Activated CD8-positive, alpha-beta memory T cell treated with anti-CD3 and anti-CD28 coated beads for 1 hour (primary cell): ENCODE results near the gene EXOC7.
A peak's percentile ranks its signal among the peaks of the same experiment; 100 is the strongest.

Experiments used
- DNase-seq, 2 donors: peaks; one replicate each; pipeline ENCODE4 v3.0.0-alpha.2; 2020; ENCODE audit warnings: low read depth in 1 of 2; ENCODE audit errors: extremely low read depth in 1 of 2

Gene EXOC7, protein sequence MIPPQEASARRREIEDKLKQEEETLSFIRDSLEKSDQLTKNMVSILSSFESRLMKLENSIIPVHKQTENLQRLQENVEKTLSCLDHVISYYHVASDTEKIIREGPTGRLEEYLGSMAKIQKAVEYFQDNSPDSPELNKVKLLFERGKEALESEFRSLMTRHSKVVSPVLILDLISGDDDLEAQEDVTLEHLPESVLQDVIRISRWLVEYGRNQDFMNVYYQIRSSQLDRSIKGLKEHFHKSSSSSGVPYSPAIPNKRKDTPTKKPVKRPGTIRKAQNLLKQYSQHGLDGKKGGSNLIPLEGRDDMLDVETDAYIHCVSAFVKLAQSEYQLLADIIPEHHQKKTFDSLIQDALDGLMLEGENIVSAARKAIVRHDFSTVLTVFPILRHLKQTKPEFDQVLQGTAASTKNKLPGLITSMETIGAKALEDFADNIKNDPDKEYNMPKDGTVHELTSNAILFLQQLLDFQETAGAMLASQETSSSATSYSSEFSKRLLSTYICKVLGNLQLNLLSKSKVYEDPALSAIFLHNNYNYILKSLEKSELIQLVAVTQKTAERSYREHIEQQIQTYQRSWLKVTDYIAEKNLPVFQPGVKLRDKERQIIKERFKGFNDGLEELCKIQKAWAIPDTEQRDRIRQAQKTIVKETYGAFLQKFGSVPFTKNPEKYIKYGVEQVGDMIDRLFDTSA

GRCh38 chr17:76103274-76104139, at the start of gene EXOC7:
Gene EXOC7 (minus strand): TSS chr17:76103787. CDS start chr17:76103692, 95 bp downstream.
- DNase-seq = peak; percentile 70 to 88

DNA sequence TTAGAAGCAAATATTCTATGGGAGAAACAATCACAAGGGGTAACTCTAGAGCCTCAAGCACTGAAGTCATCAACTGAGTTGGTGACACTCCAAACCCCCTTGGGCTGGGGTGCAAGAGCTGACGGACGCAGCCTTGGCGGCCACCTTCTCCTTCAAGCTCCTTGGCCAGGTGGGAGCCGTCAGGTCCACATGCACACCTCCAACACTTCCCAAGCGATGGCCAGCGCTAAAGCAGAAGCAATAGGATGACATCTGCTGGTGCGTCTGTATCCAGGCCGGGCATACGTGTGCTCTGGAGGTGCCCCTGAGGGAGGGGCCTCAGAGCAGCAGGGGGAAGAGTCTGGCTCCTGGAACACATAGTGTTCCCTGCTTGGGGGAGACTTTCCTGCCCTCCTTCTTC, 49.6 kb upstream of the EXOC7 start:
- DNase-seq = no peak

- no peak for DNase-seq
Measured at GRCh38 chr17:76152591-76152990, 49.0 kb upstream of the EXOC7 start.

DNA sequence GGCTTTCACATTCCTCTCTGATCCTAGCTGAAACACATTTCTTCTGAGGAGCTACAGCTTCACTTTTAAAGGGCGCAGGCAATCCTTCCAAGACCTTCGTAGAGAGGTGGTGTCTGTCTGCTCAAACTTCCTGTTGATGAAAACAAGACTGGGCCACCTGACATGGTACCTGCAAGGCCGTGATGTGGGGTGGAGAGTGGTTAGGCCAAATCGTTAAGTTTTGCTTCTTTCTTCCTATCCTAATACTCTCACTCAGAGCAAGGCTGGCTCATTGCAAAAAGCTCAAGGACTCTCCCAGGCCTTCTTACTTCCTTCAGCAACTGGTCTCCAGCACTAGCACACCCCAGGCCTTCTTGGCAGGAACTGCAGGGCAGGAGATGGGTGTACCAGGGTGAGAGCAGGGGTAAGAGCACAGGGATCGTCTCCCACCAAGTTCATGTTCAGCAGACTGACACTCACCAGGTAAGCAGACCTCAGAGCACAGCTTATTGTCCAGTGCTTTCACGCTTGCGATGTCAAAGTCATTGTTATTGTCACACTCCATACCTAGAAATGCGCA, 48.4 kb upstream of the EXOC7 start:
- no peak for DNase-seq

GRCh38 chr17:76150712-76151622, 47.4 kb upstream of the EXOC7 start:
- DNase-seq = no peak

DNA sequence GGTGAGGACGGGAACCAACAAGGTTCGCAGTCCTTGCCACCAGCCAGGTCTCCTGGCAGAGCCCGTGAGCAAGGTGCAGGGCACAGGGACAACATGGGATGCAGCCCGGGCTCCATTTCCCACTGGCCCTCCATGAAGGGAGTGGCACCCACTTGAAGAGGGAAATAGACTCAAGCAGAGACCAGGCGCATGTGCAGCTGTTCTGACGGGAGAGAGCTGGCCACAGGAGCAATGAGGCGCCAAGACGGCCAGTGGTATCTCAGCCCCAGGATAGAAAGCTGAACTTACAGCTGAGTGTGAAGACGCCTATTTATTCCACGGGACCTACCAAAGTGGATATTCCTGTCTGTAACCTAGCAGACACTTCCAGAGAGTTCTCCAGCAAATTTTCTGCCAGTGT, 45.6 kb upstream of the EXOC7 start:
- no peak for DNase-seq

DNA sequence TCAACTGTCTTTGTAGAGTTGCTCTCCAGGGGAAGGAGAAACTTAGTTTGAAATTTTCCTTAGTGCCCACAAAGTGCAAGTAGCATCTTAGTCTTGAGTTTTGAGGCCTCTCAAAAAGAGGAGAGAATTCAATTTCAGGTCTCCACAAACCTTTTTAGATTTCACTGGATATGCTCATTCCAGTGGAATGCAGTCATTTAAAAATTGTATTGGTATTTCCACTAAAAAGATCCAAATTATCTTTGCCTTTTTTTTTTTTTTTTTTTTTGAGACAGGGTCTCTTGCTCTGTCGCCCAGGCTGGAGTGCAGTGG, 44.4 kb upstream of the EXOC7 start:
- DNase-seq = no peak

DNA sequence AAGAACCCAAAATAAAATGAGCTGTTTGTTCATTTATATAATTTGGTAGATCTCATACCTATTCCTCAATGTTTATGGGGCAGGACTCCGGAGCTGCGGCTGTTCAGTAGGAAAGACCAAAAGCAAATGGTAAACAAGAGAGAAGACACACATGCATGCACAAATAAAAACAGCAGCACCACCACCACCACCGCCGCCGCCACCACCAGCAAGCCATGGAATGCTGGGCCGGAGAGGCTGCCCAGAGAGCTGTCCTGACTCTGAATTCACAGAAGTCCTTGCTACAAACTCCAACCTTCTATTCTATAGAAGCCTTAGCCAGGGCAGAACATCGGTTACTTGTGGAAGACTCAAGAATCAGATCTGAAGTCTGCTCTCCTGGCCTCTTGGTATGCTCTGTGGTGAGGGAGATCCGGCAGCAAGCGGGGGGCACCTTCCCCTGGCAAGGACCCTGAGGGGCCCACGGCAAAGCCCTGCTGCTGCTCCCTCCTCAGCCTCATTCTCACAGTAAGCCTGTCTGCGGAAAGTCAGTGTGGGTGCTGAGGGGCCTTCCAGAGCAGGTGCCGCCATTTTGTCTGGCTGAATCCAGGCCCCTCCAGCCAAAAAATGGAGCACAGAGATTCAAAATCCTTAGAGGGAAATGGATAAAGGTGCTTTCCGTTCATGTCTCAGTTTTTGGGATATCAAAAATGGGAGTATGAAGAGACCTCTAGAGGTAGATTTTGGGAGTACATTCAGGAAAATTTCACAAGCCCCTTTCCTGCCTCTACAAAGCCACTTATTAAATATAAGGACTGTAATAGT, 43.8 kb upstream of the EXOC7 start:
- no peak for DNase-seq

DNA sequence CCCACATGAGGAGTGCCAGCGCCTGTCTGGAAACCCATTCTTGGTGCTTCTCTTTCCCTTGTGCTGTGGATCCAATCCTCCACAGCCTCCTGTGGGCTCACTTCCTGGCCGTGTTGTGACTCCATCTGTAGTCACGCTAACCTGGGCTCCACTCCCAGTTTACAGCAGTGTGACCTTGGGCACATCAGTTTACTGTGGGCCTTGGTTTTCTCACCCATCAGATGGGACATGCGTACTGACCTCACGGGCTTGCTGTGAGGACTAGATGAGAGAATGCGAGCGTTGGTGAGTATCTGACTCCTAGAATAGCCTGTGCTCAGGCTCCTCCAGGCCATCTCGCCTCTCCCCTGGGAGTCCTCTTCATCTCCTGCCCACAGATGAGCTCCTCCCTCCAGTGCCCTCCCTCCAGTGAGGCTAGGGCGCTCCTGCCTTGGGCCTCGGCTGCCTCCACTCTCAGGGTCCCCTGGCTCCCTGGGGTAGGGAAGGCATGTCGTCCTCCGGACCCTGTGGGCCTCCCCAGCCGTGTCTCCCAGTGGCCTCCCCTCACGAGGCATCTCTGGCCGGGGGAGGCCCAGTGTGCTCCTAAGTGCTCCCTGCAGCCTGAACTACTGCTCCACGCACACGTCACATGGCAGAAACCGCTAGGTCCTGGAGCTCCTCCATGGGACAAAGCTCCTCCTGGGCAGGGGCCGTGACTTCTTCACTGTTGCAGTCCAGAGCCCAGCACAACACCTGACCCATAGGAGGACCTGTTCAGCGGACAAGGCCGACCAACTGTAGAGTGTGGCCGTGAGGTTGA, 42.7 kb upstream of the EXOC7 start:
- DNase-seq = no peak

DNA sequence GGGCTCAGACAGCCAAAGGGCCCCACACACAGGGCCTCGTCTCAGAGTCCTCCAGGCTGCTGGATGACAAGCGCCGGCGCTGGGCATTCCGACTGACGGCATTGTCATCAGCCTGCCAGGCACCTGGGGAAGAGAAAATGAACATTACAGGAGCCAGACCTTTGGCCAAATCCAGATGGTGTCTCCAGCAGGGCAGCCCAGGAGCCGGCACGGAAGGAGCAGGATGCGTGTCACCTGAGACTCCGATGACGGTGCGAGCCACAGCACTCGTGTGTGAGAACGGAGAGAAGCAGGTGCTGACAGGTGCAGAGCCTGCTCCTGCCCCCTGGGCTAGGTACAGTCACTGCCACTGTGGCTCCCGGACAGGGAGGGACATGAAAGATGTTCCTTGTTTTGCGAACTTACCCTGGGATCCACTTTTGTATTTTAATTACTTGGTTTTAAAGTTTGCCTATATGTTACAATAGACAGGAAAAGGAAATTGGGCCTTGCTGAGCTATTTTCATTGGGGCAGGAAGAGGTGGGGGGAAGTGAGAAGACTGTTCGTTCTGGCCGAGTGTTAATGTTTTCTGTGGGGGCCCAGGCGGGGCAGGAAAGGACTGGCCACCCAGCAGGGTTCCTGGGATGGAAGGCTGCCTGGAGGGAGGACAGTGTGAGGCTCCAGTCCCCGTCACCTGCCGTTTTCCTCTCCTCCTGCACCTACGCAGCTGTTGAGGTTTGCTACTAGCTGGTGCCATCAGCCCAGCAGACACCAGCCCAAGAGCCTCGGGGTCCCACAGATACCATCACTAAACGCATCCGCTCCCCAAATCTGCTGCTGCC, 41.9 kb upstream of the EXOC7 start:
- DNase-seq = no peak

DNA sequence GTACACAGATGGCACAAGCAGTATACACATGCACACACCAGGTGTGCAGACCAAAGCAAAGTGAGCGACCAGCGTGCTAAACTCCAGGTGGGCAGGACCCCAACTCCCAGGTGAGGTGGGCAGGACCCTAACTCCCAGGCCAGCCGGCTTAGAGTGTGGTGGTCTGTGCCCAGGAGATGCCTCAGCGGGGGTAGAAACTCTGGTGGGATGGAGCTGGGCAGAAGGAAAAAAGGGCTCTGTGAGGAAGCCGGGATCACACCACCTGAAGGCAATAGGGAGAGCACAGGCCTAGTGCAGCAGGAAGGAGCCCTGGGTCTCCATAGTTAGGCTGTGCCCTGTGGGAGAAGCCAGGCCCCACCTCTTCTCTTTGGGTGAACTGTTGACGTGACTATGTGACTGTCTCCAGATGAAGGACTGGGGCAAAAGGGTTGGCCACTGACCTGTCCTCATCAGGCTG, 39.0 kb upstream of the EXOC7 start:
- no peak for DNase-seq

DNA sequence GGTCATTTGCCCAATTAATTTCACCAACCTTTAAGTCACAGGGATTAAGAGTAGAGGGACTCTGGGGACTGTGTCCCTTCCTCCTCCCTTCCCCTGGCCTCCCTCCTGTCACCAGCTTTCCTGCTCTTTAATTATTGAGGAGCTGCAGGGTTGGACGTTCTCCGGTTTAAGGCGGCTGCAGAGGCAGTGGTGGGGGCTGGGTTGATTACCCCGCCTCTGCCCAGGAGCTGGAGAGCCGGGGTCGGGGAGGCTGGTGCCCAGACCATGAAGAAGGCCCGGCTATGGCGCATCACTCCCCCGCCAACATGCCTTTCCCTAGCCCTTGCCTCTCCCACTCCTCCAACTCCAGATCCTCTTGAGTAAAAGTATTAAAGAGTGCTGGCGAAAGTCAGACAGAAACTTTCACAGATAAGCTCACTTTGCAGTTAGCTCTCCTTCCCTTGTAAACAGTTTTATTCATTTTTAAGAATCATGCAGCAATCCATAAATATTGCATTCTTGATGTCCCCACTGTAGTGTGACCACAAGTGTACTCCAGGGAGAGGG, 38.5 kb upstream of the EXOC7 start:
- DNase-seq = no peak

- peak; percentile 83 for DNase-seq
Measured at GRCh38 chr17:76141212-76142038, 37.8 kb upstream of the EXOC7 start, which contains the start of gene FOXJ1. Gene FOXJ1 (minus strand): TSS chr17:76141245. CDS start chr17:76140395, 850 bp downstream.

DNA sequence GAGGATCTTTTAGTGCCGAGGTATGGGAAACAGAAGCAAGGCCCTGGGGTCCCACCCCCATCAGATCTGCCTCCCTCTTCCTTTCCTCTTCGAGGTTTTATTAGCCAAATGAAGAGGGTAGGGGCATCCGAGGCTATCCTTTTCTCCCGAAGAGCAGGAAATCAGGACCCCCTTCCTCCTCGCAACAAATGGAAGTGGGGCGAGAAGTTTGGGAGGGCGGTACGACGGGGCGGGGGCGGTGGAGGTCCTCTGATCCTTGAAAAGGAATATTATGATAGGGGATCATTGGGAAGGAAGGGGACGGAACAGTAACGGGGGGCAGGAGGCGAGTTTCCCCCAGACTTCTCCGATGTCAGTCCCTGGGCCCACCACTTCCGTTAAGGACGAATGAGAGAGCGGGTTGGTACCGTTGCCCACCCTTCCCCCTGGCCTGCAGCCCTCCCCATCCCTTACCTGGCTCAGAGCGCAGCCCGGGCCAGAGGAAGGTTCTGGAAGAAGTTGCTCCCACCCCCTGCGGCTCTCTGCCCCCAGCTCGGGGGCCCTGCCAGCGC, 37.1 kb upstream of the EXOC7 start:
- no peak for DNase-seq

GRCh38 chr17:76139801-76140660, 36.4 kb upstream of the EXOC7 start:
- peak in 1 of 2 donors; percentile 31 for DNase-seq
